Mucosa of rectum (tissue), 2 donors: ENCODE measurements around the gene PTPRD.

Experiments
- H3K27ac ChIP-seq, 2 donors: one replicate each; pipeline ENCODE4 v1.7.0; 2013; ENCODE audit warnings: inconsistent platforms in 2 of 2, low read depth in 2 of 2, low read length in 2 of 2
- H3K27me3 ChIP-seq, 2 donors: one replicate each; pipeline ENCODE4 v1.7.0; 2013; ENCODE audit warnings: low read length in 2 of 2; ENCODE audit not compliant: control insufficient read depth in 2 of 2, insufficient read depth in 2 of 2
- H3K36me3 ChIP-seq, 2 donors: one replicate each; pipeline ENCODE4 v1.7.0; 2013; ENCODE audit warnings: low read length in 2 of 2; ENCODE audit not compliant: control insufficient read depth in 2 of 2, insufficient read depth in 2 of 2
- H3K4me1 ChIP-seq, 2 donors: one replicate each; pipeline ENCODE4 v1.7.0; 2013; ENCODE audit warnings: low read length in 2 of 2, mild to moderate bottlenecking in 1 of 2; ENCODE audit not compliant: control insufficient read depth in 2 of 2, insufficient read depth in 2 of 2
- H3K4me3 ChIP-seq, 2 donors: one replicate each; pipeline ENCODE4 v1.7.0; 2013; ENCODE audit warnings: low read length in 2 of 2
- H3K9ac ChIP-seq, 2 donors: one replicate each; pipeline ENCODE4 v1.7.0; 2013; ENCODE audit warnings: low read length in 2 of 2, low read depth in 1 of 2, mild to moderate bottlenecking in 1 of 2
- H3K9me3 ChIP-seq, 2 donors: one replicate each; pipeline ENCODE4 v1.7.0; 2013; ENCODE audit warnings: low read length in 2 of 2; ENCODE audit not compliant: control insufficient read depth in 2 of 2
- donor health status: healthy.
- donor health status: Normal muscosa, but diverticular disease.

PTPRD gene

DNA sequence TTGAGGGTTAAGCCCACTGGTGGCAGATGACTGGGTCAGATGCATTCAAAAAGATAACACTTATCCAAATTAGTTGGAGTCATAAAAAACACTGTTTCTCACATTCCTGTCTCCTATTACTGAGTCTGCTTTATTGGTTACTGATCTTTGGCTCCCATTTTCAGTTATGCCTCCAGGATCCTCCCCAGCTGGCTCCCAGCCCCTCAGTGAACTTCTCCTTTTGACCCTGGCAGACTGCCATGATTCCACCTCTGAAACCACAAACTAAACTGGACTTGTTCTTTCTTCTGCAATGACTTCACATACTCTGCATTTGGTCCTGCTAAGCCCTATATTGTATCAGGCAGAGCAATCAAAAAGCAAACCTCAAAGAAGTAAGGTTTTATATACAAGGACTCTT is 1952.4 kb downstream of the PTPRD start:
- Histone ChIP-seq H3K9ac (no peak overlapping the region), H3K27me3 (no peaks in the 10 kb centered on the region), H3K27ac (no peak overlapping the region), H3K4me3 (no peak overlapping the region), H3K4me1 (peaks cover 0 to 2% of the 10 kb centered on the region in 2 donors), H3K36me3 (no peaks in the 10 kb centered on the region), H3K9me3 (no peaks in the 10 kb centered on the region)

DNA sequence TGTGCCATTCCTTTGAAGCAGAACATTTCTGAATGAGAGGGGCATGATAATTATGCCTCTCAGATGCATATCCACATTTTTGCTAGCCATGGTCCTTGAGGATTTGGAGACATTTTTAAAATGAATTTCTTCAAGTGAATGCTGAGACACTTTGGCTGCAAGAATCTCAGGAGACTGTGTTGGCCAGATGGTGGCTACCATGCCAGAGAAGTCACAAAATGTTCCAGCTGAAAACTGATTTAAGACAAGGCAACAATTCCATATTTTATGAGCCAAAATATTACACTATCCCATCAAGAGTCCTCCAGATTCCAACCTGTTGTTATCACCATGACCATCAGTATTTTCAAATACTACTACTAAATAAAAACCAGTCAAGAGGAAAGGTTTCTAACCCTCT is 1953.7 kb downstream of the PTPRD start:
- Histone ChIP-seq H3K9me3 (no peaks in the 10 kb centered on the region), H3K4me1 (peaks cover 0 to 2% of the 10 kb centered on the region in 2 donors), H3K36me3 (no peaks in the 10 kb centered on the region), H3K27me3 (no peaks in the 10 kb centered on the region), H3K9ac (no peak overlapping the region), H3K4me3 (no peak overlapping the region), H3K27ac (no peak overlapping the region)

DNA sequence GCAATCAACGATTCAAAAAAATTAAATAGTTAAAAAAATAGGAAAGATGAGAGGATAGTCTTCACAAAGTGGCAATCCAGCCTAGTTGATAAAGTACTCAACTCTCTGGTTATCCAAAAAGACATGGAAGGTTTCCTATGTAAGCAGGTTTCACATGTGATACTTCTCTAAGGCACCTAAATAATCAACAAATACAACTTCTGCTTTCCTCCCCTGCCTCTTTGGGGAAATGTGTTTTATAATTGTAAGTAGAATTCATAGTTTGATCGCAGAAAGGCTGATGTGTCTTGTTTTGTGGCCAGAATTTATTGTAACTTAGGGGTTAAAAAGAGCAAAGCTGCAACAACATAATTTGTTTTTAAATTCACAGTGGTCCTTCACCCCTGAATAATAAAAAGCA is 1957.7 kb downstream of the PTPRD start:
- H3K4me1 ChIP-seq = no peaks in the 10 kb centered on the region
- H3K9ac ChIP-seq = no peak overlapping the region
- no peak overlapping the region for H3K27ac ChIP-seq
- H3K27me3 ChIP-seq = no peaks in the 10 kb centered on the region
- H3K36me3 ChIP-seq = no peaks in the 10 kb centered on the region
- no peak overlapping the region for H3K4me3 ChIP-seq
- no peaks in the 10 kb centered on the region for H3K9me3 ChIP-seq

DNA sequence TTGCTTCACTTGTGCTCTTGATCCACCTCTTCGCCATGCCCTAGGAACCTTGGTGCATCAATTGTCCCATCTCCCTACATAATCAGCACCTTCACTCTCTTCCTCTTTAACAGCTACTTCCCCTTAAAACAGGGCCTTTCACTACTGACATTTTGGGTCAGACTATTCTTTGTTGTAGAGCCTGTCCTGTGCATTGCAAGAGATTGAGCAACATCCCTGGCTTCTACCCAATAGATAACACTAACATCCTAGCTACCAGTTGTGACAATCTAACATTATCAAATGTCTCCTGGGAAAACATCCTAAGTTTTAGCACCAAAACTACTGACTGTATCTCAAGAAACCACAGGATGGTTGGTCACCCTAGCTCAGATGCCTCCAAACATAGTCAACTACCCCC is 1958.9 kb downstream of the PTPRD start:
- Histone ChIP-seq H3K4me3 (no peak overlapping the region), H3K36me3 (no peaks in the 10 kb centered on the region), H3K4me1 (no peaks in the 10 kb centered on the region), H3K27me3 (no peaks in the 10 kb centered on the region), H3K9ac (no peak overlapping the region), H3K27ac (no peak overlapping the region), H3K9me3 (no peaks in the 10 kb centered on the region)

DNA sequence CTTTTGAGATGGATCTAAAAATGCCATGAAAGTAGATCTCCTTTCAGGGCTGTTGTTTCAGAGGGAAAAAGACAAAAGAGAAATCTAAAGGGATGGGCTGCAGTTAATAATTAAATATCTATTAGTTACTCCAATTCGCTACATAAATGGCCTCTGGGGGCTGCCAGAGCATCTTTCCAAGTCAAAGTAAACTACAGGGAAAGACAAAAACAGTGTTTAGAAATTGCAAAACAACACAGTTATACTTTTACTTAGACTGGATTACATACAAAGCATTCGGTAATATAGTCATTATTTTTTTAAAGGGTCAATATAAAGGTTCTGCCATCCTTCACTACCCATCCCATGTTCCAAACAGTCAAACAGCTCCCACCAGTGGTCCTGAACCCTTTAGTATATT is 1959.7 kb downstream of the PTPRD start:
- Histone ChIP-seq H3K27me3 (no peaks in the 10 kb centered on the region), H3K9me3 (no peaks in the 10 kb centered on the region), H3K36me3 (no peaks in the 10 kb centered on the region), H3K4me3 (no peak overlapping the region), H3K4me1 (no peaks in the 10 kb centered on the region), H3K9ac (no peak overlapping the region), H3K27ac (no peak overlapping the region)

DNA sequence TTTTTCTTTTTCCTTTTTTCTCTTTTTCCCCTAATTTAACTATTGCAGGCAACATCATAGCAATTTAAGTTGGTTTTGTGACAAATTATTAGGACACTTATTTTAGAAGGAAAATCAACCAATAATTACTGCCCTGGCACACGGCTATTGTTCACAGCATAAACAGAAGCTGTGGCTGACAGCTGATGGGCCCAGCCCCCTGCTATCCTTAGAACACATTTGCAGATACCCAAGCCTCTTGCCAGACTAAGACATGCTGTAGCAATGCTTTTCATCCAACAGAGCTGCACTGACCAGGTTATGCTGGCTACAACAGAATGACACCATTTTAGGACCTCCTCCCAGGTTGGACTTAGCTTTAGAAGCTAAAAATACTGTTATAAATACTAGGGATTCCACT is 1960.5 kb downstream of the PTPRD start:
- H3K4me1 ChIP-seq = no peaks in the 10 kb centered on the region
- no peak overlapping the region for H3K27ac ChIP-seq
- no peak overlapping the region for H3K9ac ChIP-seq
- H3K27me3 ChIP-seq = no peaks in the 10 kb centered on the region
- H3K36me3 ChIP-seq = no peaks in the 10 kb centered on the region
- no peak overlapping the region for H3K4me3 ChIP-seq
- no peaks in the 10 kb centered on the region for H3K9me3 ChIP-seq

DNA sequence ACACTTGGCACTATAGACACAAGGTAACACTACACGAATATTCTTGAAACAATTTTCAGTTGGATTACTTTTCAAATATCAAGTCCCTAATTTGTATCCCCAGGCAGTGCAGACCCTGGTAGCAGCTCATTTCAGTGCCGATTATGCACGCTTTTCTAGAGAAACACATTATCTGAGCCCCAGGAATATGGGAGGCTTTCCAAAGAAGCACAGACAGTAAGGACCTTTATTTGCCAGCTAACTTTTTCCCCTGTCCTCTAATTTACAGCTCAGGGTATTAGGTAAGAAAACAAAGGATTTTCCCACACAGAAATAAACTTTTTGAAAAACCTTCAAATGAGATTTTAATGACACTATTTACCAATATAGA is 1961.0 kb downstream of the PTPRD start:
- Histone ChIP-seq H3K9ac (no peak overlapping the region), H3K36me3 (no peaks in the 10 kb centered on the region), H3K27me3 (no peaks in the 10 kb centered on the region), H3K9me3 (no peaks in the 10 kb centered on the region), H3K4me3 (no peak overlapping the region), H3K27ac (no peak overlapping the region), H3K4me1 (no peaks in the 10 kb centered on the region)

DNA sequence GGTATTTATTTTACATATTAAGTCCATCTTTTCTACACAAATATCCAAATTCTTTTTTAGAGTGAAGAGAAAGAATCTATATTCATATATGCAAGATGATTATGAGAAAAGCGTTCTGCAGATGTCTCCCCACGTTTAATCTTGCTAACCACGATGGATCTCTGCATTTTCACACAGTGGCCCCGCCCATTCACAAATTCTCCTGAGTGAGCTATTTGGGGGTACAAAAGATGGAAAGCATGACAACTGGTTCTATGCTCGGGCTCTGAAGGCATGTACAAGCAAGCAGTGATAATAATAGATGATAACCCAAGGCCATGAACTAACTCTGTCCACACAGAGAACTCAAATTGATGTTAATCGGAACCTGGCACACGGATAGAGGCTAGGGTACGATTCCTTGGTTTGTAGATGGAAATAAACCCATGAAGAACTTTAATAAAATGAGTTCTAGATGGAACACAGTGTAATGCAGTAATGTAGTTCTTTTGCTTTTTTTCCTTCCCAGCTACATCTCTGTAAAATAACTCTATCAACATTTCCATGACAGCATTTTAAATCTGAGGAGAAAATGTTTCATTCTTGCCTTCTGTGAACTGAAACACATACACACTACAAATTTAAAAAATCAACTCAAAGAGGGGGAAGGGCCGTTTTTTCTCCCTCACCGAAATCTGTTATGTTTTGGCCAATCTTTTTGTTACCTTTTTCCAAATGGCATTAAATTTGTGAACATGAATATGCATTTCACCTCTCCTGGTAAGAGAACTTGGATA is 1961.5 kb downstream of the PTPRD start:
- no peak overlapping the region for H3K27ac ChIP-seq

DNA sequence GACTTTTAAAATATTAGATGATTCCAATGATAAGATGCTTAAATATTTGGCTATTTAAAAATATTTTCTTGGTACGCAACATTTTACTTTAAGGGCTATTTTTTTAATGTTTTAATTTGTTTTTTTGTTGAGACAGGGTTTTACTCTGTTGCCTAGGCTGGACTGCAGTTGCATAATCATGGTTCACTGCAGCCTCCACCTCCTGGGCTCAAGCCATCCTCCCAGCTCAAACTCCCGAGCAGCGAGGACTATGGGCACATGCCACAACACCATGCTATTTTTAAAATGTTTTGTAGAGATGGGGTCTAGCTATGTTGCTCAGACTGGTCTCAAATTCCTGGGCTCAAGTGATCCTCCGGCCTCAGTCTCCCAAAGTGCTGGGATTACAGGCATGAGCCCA is 1963.0 kb downstream of the PTPRD start:
- H3K4me1 ChIP-seq = no peaks in the 10 kb centered on the region
- no peak overlapping the region for H3K9ac ChIP-seq
- H3K27me3 ChIP-seq = no peaks in the 10 kb centered on the region
- no peaks in the 10 kb centered on the region for H3K9me3 ChIP-seq
- H3K4me3 ChIP-seq = no peak overlapping the region
- no peak overlapping the region for H3K27ac ChIP-seq
- no peaks in the 10 kb centered on the region for H3K36me3 ChIP-seq

More for the DNA sequence above, 1961.5 kb downstream of the PTPRD start:
- no peak overlapping the region for H3K4me3 ChIP-seq
- no peaks in the 10 kb centered on the region for H3K27me3 ChIP-seq
- H3K9me3 ChIP-seq = no peaks in the 10 kb centered on the region
- no peaks in the 10 kb centered on the region for H3K36me3 ChIP-seq
- no peaks in the 10 kb centered on the region for H3K4me1 ChIP-seq
- H3K9ac ChIP-seq = no peak overlapping the region

DNA sequence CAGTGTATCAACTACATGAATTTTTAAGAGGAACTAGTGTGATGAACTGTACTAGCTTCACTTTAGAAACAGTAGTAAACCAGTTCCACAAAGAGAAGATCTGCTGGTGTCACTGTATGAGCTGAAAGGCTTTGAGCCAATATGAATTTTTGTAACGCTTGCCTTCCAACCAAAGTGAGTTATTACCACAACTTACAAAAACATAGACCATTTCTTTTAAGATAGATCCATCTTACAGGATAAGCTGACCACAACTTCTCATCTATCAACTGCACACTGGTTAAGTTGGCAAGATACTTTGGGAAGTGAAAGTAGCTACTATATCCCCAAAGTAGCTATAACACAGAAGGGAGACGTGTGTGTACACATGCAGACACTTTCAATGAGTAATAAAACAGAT is 1963.6 kb downstream of the PTPRD start:
- Histone ChIP-seq H3K4me3 (no peak overlapping the region), H3K36me3 (no peaks in the 10 kb centered on the region), H3K27ac (no peak overlapping the region), H3K9me3 (no peaks in the 10 kb centered on the region), H3K9ac (no peak overlapping the region), H3K27me3 (no peaks in the 10 kb centered on the region), H3K4me1 (no peaks in the 10 kb centered on the region)
